ENCODE measurements around the gene IDUA.

DNA sequence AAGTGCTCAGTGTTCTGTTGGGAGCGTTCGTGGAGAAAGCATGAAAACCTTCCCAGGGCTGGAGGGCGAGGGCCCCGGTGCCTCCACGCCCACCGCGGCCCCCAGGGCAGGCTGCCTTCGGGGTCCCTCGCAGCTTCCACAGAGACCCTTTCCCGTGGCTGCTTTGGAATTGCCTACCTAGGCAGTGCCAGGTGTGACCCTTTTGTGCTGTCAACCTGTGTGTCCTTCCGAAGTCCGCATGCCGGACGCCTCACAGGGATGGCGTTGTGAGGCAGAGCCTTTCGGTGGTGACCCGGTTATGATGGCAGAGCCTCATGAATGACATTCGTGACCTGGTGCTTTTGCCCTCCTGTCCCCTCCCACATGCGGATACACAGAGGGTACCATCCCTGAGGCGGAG is 37.2 kb upstream of the IDUA start:
- TF ChIP-seq, protein P1, sequence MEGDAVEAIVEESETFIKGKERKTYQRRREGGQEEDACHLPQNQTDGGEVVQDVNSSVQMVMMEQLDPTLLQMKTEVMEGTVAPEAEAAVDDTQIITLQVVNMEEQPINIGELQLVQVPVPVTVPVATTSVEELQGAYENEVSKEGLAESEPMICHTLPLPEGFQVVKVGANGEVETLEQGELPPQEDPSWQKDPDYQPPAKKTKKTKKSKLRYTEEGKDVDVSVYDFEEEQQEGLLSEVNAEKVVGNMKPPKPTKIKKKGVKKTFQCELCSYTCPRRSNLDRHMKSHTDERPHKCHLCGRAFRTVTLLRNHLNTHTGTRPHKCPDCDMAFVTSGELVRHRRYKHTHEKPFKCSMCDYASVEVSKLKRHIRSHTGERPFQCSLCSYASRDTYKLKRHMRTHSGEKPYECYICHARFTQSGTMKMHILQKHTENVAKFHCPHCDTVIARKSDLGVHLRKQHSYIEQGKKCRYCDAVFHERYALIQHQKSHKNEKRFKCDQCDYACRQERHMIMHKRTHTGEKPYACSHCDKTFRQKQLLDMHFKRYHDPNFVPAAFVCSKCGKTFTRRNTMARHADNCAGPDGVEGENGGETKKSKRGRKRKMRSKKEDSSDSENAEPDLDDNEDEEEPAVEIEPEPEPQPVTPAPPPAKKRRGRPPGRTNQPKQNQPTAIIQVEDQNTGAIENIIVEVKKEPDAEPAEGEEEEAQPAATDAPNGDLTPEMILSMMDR (IDR thresholded peaks at IDR 0.05) = no peak
- no peak for TF ChIP-seq POLR2A (IDR thresholded peaks at IDR 0.05)
- TF ChIP-seq POLR2AphosphoS5 (IDR thresholded peaks at IDR 0.05) = no peak
